ENCODE results near the gene SGPP2. TPM values are rescaled to one million over a fixed set of nuclear protein-coding genes. Genes with fewer than 3 reads are reported as not detected.
A peak's percentile ranks its signal among the peaks of the same experiment; 100 is the strongest.

The SGPP2 gene
- total RNA-seq, 1 donor from 2014 or later = 0.11 TPM

DNA sequence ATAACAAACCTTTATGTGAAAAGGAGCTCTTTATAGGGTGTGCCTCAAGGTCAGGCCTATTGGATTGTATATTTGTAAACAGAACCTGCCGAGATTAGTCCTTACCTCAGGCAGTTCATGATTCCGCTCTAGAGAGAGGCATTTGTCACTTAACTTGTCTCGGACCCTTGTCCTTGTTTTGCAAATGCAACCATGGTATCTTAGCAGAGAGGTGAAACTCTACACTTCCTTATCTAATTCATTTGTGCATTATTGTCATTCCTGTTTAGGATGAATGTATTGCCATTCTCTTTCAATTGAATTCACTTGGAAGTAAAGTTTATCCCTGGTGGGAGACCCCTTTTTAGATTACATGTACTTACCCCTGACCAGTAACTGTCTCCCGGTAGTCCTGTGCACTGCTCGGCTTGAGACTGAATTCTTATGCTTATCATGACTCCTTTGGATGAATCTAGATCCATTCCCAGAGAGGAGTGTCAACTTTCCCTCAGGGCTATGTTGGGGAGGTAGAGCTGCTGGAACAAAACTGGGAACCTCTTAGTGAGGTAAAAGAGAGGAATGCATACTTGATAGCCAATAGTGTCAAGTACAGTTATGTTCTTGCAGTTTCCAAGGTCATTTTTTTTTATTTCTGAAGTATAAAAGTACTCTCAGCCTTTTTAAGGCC, 46.6 kb downstream of the SGPP2 start:
- no peak overlapping the region for H3K27ac Mint-ChIP-seq
- DNase-seq (ENCODE audit: low spot score) = no peak
- H2AFZ ChIP-seq (replicated peaks) = no peak overlapping the region
- no peaks in the 10 kb centered on the region for H3K9me3 ChIP-seq (ENCODE audit: low read depth)
- TF ChIP-seq, protein P1, sequence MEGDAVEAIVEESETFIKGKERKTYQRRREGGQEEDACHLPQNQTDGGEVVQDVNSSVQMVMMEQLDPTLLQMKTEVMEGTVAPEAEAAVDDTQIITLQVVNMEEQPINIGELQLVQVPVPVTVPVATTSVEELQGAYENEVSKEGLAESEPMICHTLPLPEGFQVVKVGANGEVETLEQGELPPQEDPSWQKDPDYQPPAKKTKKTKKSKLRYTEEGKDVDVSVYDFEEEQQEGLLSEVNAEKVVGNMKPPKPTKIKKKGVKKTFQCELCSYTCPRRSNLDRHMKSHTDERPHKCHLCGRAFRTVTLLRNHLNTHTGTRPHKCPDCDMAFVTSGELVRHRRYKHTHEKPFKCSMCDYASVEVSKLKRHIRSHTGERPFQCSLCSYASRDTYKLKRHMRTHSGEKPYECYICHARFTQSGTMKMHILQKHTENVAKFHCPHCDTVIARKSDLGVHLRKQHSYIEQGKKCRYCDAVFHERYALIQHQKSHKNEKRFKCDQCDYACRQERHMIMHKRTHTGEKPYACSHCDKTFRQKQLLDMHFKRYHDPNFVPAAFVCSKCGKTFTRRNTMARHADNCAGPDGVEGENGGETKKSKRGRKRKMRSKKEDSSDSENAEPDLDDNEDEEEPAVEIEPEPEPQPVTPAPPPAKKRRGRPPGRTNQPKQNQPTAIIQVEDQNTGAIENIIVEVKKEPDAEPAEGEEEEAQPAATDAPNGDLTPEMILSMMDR (IDR thresholded peaks at IDR 0.05) = no peak
- TF ChIP-seq EZH2 (IDR thresholded peaks at IDR 0.05) = no peak
- no peak for TF ChIP-seq EZH2phosphoT487 (IDR thresholded peaks at IDR 0.05)
- H3K9ac ChIP-seq = no peak overlapping the region
- no peaks in the 10 kb centered on the region for H3K27me3 Mint-ChIP-seq (ENCODE audit: insufficient read depth, low read depth)
- H3K79me2 ChIP-seq (ENCODE audit: low read depth) = no peaks in the 10 kb centered on the region
- H4K20me1 ChIP-seq (ENCODE audit: low read depth) = no peaks in the 10 kb centered on the region
- H3K4me1 ChIP-seq = no peaks in the 10 kb centered on the region
- H3K27ac ChIP-seq = no peak overlapping the region
- peaks cover 16% of the 10 kb centered on the region for H3K4me1 Mint-ChIP-seq
- no peak overlapping the region for H3K4me2 ChIP-seq
- no peaks in the 10 kb centered on the region for H3K27me3 ChIP-seq
- no peaks in the 10 kb centered on the region for H3K36me3 ChIP-seq
- no peaks in the 10 kb centered on the region for H3F3A ChIP-seq (ENCODE audit: low read depth)
- peaks cover 12% of the 10 kb centered on the region for H3K9me3 Mint-ChIP-seq
- H3K4me3 ChIP-seq = no peak overlapping the region
- H3K36me3 Mint-ChIP-seq = peaks cover 5% of the 10 kb centered on the region
- H3K4me3 Mint-ChIP-seq = no peak overlapping the region

DNA sequence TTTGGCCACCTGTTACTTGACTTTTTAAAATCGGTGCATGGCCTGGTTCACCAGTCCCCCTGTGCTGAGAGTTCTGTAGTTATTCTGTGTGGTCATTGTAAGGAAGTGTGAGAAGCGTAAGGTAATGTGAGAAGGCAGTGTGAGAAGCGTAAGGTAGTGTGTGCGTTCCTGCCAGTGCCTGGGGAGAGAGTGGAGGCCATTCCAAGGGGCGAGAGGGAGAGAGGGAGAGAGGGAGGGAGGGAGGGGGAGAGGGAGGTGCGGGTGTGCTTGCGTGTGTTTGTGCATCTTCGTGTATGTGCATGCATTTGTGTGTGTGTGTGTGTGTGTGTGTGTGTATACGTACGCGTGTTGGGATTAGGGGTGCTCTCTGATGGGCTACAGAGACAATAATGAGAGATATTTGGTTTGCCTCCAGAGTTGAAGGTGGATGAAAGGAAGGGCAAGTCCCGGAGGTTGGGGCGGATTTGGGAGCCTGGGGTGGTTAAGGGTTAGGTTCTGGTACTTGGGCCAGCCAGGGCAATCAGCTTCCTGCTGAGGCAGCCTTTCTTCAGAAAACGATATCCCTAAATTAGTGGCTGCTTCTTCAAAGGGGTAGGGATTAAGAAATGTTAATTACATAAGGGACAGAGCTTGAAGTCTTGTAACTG, 53.7 kb downstream of the SGPP2 start:
- H3K4me3 Mint-ChIP-seq = no peak overlapping the region
- H4K20me1 ChIP-seq (ENCODE audit: low read depth) = no peaks in the 10 kb centered on the region
- H3K27me3 ChIP-seq = peaks cover 34% of the 10 kb centered on the region
- H3F3A ChIP-seq (ENCODE audit: low read depth) = peaks cover 28% of the 10 kb centered on the region
- H3K4me3 ChIP-seq = peak overlapping the region; percentile 18
- H2AFZ ChIP-seq (replicated peaks) = no peak overlapping the region
- TF ChIP-seq EZH2 (IDR thresholded peaks at IDR 0.05) (no peak), EZH2phosphoT487 (IDR thresholded peaks at IDR 0.05) (peak; percentile 81)
- TF ChIP-seq, protein P1 (IDR thresholded peaks at IDR 0.05) = no peak
- peaks cover 4% of the 10 kb centered on the region for H3K27me3 Mint-ChIP-seq (ENCODE audit: insufficient read depth, low read depth)
- H3K79me2 ChIP-seq (ENCODE audit: low read depth) = no peaks in the 10 kb centered on the region
- H3K4me2 ChIP-seq = peak overlapping the region; percentile 66
- peaks cover 33% of the 10 kb centered on the region for H3K4me1 Mint-ChIP-seq
- H3K9me3 ChIP-seq (ENCODE audit: low read depth) = no peaks in the 10 kb centered on the region
- no peak overlapping the region for H3K27ac ChIP-seq
- peaks cover 21% of the 10 kb centered on the region for H3K4me1 ChIP-seq
- H3K27ac Mint-ChIP-seq = peak overlapping the region; percentile 59
- DNase-seq (ENCODE audit: low spot score) = peak; percentile 74
- peaks cover 5% of the 10 kb centered on the region for H3K36me3 Mint-ChIP-seq
- no peaks in the 10 kb centered on the region for H3K36me3 ChIP-seq
- no peak overlapping the region for H3K9ac ChIP-seq
- H3K9me3 Mint-ChIP-seq = peaks cover 4% of the 10 kb centered on the region

DNA sequence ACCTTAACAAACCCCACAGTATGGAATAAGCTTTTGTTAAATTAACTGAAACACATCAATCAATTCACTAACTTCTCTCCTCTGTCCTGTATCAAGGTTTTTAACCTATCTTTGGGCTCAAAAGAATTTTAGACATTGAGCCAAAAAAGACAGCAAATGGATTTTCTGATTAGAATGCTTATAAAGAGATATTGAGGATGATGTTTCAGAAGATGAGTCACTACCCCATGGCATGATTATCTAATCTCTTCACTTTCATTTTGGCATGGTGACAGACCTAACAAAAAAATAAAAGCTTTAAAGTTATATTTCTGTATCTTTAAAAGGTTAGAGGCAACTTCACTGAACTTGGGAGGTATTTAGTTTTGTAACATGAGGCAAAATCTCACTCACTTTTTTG, 55.5 kb downstream of the SGPP2 start:
- no peak overlapping the region for H3K4me2 ChIP-seq
- H3F3A ChIP-seq (ENCODE audit: low read depth) = peaks cover 46% of the 10 kb centered on the region
- Mint-ChIP-seq H3K27ac (no peak overlapping the region), H3K27me3 (ENCODE audit: insufficient read depth, low read depth) (peaks cover 6% of the 10 kb centered on the region), H3K4me3 (no peak overlapping the region), H3K4me1 (peaks cover 47% of the 10 kb centered on the region), H3K36me3 (peaks cover 2% of the 10 kb centered on the region), H3K9me3 (no peaks in the 10 kb centered on the region)
- peaks cover 37% of the 10 kb centered on the region for H3K27me3 ChIP-seq
- no peaks in the 10 kb centered on the region for H3K9me3 ChIP-seq (ENCODE audit: low read depth)
- no peak for DNase-seq (ENCODE audit: low spot score)
- H3K79me2 ChIP-seq (ENCODE audit: low read depth) = no peaks in the 10 kb centered on the region
- TF ChIP-seq EZH2 (IDR thresholded peaks at IDR 0.05) (no peak), EZH2phosphoT487 (IDR thresholded peaks at IDR 0.05) (no peak)
- TF ChIP-seq, protein P1 (IDR thresholded peaks at IDR 0.05) = no peak
- no peak overlapping the region for H3K27ac ChIP-seq
- no peak overlapping the region for H3K9ac ChIP-seq
- no peaks in the 10 kb centered on the region for H3K36me3 ChIP-seq
- no peak overlapping the region for H3K4me3 ChIP-seq
- peaks cover under 1% of the 10 kb centered on the region for H4K20me1 ChIP-seq (ENCODE audit: low read depth)
- peaks cover 38% of the 10 kb centered on the region for H3K4me1 ChIP-seq
- H2AFZ ChIP-seq (replicated peaks) = no peak overlapping the region
